ENCODE results near the gene BRICD5. TPM values are rescaled to one million over a fixed set of nuclear protein-coding genes. Genes with fewer than 3 reads are reported as not detected.

Gene BRICD5
- total and polyA plus RNA-seq, 2 of the 13 experiments (the other 11 are each of a cell fraction or from before 2014, with no cell fraction given), result 1.6 to 5.8 TPM

DNA sequence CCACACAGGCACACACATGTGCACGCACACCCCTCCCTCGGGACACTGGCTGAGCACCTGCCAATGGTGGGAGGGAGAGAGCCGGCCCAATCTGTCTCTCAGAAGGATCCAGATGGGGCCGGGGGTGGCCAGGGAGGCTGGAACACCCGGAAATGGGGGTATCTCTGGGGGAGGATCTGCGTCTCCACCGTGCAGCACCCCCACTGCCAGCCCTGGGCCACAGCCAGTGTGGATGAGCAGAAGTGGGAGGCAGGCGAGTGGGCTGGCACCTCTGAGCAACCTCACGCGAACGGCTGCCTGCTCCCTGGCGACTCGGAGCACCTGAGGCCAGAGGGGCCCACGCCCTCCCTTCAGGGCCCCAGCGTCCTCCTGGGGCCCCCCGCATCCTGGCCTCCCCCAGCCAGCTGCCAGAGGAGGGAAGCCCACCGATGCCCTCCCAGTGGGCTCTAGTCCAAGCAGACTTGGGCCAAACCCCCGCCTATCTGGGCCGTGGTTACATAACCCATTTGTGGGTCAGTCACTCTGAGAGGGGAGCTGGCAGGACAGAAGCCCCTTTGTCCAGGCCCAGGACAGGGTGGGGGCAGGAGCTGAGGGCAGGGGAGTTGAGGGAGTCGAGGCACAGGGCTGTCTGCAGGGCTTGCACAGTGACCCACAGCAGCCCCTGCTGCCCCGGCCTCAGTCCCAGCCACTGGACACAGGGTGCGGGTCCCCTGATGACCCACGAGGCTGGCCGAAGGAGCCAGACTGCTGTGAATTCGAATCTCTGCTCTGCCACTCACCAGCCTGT, 19.8 kb downstream of the BRICD5 start (continued):
- TF ChIP-seq, protein P1, sequence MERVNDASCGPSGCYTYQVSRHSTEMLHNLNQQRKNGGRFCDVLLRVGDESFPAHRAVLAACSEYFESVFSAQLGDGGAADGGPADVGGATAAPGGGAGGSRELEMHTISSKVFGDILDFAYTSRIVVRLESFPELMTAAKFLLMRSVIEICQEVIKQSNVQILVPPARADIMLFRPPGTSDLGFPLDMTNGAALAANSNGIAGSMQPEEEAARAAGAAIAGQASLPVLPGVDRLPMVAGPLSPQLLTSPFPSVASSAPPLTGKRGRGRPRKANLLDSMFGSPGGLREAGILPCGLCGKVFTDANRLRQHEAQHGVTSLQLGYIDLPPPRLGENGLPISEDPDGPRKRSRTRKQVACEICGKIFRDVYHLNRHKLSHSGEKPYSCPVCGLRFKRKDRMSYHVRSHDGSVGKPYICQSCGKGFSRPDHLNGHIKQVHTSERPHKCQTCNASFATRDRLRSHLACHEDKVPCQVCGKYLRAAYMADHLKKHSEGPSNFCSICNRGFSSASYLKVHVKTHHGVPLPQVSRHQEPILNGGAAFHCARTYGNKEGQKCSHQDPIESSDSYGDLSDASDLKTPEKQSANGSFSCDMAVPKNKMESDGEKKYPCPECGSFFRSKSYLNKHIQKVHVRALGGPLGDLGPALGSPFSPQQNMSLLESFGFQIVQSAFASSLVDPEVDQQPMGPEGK (CRISPR knock-in tag; IDR thresholded peaks at IDR 0.05), result peak; percentile 42; the same call in 1 of the 2 replicates
- TF ChIP-seq, protein P2, sequence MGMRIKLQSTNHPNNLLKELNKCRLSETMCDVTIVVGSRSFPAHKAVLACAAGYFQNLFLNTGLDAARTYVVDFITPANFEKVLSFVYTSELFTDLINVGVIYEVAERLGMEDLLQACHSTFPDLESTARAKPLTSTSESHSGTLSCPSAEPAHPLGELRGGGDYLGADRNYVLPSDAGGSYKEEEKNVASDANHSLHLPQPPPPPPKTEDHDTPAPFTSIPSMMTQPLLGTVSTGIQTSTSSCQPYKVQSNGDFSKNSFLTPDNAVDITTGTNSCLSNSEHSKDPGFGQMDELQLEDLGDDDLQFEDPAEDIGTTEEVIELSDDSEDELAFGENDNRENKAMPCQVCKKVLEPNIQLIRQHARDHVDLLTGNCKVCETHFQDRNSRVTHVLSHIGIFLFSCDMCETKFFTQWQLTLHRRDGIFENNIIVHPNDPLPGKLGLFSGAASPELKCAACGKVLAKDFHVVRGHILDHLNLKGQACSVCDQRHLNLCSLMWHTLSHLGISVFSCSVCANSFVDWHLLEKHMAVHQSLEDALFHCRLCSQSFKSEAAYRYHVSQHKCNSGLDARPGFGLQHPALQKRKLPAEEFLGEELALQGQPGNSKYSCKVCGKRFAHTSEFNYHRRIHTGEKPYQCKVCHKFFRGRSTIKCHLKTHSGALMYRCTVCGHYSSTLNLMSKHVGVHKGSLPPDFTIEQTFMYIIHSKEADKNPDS (CRISPR knock-in tag; IDR thresholded peaks at IDR 0.05), result no peak
- TF ChIP-seq, protein P3, sequence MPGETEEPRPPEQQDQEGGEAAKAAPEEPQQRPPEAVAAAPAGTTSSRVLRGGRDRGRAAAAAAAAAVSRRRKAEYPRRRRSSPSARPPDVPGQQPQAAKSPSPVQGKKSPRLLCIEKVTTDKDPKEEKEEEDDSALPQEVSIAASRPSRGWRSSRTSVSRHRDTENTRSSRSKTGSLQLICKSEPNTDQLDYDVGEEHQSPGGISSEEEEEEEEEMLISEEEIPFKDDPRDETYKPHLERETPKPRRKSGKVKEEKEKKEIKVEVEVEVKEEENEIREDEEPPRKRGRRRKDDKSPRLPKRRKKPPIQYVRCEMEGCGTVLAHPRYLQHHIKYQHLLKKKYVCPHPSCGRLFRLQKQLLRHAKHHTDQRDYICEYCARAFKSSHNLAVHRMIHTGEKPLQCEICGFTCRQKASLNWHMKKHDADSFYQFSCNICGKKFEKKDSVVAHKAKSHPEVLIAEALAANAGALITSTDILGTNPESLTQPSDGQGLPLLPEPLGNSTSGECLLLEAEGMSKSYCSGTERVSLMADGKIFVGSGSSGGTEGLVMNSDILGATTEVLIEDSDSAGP (CRISPR knock-in tag; IDR thresholded peaks at IDR 0.05; ENCODE audit: borderline replicate concordance), result 0 out of 2 replicates have a peak, but pooled peaks have one; percentile 43
- TF ChIP-seq, protein P4, sequence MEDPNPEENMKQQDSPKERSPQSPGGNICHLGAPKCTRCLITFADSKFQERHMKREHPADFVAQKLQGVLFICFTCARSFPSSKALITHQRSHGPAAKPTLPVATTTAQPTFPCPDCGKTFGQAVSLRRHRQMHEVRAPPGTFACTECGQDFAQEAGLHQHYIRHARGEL (CRISPR knock-in tag; IDR thresholded peaks at IDR 0.05), result no peak
- TF ChIP-seq KDM5B (CRISPR knock-in tag; IDR thresholded peaks at IDR 0.05; ENCODE audit: borderline replicate concordance) (peak; percentile 13; the same call in 1 of the 2 replicates), NFE2L2 (IDR thresholded peaks at IDR 0.05; ENCODE audit: low read length) (no peak), ZNF614 (CRISPR knock-in tag; IDR thresholded peaks at IDR 0.05; ENCODE audit: borderline replicate concordance) (no peak), NONO (IDR thresholded peaks at IDR 0.05) (no peak), NONO (CRISPR knock-in tag; conservative IDR thresholded peaks at IDR 0.05) (0 out of 2 replicates have a peak, but pooled peaks have one; percentile 25)
- TF ChIP-seq, protein P5, sequence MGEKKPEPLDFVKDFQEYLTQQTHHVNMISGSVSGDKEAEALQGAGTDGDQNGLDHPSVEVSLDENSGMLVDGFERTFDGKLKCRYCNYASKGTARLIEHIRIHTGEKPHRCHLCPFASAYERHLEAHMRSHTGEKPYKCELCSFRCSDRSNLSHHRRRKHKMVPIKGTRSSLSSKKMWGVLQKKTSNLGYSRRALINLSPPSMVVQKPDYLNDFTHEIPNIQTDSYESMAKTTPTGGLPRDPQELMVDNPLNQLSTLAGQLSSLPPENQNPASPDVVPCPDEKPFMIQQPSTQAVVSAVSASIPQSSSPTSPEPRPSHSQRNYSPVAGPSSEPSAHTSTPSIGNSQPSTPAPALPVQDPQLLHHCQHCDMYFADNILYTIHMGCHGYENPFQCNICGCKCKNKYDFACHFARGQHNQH (CRISPR knock-in tag; IDR thresholded peaks at IDR 0.05), result 0 out of 2 replicates have a peak, but pooled peaks have one; percentile 27
- TF ChIP-seq, protein P6, sequence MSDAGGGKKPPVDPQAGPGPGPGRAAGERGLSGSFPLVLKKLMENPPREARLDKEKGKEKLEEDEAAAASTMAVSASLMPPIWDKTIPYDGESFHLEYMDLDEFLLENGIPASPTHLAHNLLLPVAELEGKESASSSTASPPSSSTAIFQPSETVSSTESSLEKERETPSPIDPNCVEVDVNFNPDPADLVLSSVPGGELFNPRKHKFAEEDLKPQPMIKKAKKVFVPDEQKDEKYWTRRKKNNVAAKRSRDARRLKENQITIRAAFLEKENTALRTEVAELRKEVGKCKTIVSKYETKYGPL (CRISPR knock-in tag; IDR thresholded peaks at IDR 0.05), result peak; percentile 35; the same call in 1 of the 2 replicates
